Inflammatory macrophage treated with lipopolysaccharide for 4 hours (primary cell): ENCODE data around the gene TXNL4A.
"Not testable (repeated sequence)": the region's sequence is repeated elsewhere in the genome, so short reads cannot be mapped to it uniquely, and the experiment has no call there.

Experiments used
- DNase-seq: peaks from one replicate; pipeline ENCODE4 v3.0.0-alpha.2; 2020

Gene TXNL4A

DNA sequence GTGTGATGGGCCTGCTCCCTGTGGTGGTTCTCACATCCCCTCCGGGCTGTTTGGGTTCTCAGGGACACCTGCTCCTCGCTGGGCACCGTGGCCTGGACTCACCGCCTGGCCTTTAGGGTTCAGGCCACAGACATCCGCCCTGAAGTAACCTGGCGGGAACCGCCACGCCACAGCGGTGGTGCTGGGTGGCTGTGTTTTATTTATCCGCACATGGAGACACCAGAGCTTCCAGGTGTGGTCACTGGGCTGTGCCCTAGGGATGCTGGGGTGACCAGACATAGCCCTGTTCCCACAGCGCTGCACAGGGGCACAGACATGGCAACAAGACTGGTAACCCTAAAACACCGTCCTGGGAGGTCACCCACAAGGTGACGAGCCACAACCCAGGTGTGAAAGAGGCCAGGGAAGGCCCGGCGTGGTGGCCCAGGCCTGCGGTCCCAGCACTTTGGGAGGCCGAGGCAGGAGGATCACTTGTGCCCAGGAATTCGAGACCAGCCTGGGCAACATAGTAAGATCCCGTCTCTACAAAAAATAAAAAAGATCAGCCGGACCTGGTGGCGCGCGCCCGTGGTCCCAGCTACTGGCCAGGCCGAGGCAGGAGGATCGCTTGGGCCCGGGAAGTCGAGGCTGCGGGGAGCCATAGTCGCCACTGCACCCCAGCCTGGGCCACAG, 24.6 kb downstream of the TXNL4A start:
- no peak for DNase-seq

DNA sequence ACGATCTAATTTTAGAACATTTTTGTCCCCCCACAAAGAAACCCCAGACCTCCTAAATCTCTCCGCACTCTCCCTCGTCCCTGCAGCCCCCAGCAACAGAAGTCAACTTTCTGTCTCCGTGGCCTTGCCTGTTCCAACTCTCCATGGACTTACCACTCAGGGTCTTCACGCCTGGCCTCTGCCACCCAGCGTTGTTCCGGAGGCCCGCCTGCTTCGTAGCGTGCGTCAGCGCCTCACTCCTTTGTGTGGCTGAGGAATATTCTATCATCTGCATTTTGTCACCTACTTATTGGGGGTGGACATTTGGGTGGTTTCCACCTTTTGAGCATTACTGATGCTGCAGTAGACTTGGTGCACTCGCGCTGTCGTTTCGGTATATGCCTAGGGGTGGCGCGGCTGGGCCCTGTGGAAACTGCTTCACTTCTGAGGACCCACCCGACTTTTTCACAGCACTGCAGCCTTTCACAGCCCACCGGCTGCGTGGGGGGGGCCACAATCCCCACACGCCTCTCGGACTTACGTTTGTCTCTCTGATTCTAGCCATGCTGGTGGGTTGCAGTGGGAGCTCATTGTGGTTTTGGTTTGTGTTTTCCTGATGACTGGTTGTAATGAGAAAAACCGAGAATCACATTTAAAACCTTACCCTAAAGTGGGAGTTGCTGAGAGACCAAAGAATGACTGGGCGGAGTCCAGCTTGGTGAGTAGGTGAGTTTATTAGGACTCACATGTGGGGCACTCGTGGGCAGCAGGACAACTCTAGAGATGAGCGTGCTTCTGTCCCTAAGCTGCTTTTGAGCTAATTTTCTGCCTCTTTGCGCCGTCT, 25.3 kb downstream of the TXNL4A start:
- DNase-seq = no peak

DNA sequence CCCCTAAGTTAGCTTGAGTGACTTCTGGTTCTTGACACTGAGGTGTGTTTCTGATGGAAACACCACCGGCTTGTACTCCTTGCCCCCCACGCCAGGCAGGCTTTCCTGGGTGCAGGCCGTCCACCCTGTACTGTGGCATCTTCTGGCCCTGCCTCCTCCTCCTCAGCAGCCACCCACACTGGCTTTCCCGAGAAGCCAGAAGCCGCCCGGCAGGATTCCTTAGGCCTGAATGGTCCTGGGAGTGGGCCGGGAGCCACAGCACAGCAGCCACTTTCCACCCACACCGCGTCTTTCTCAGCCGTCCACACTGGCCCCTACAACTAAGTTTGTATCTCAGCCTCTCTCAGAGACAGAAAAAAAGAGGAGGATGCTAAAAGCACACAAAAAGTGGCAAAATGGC, 26.1 kb downstream of the TXNL4A start:
- no peak for DNase-seq

DNA sequence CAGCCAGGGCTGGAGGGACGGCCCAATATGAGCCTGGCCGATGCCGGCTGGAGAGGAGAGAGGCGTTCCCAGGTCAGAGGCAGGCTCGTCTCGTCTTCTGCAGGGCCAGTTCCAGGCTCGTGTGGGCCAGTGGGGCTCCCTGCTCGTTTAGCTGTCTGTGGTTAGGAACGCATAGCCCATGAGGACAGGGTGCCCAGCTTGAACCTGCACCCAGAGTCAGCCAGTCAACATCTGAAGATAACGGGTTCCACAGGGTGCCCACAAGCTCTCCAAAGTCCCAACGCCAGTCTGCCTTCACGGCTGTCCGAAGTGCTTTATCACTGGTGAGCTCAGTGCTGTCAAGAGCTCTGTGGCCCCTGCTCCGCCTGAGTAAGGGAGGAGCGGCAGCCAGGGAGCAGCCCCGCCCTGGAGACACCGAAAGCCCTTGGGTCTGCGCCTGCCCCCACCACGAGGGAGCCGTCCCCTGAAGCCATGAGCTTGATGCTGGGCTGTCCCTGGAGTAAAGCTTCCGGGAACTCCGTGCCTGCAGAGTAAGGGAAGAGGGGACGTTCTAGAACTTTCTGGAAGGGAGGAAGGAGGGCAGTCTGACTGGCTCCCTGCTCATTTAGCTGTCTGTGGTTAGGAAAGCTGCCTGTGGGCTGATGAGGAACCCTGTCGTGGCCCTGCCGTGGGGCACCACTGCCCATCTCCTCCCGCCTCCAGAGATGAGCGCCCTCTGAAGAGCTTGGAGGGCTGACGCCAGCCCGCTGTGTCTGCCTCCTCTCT, 26.7 kb downstream of the TXNL4A start:
- peak; percentile 27 for DNase-seq

DNA sequence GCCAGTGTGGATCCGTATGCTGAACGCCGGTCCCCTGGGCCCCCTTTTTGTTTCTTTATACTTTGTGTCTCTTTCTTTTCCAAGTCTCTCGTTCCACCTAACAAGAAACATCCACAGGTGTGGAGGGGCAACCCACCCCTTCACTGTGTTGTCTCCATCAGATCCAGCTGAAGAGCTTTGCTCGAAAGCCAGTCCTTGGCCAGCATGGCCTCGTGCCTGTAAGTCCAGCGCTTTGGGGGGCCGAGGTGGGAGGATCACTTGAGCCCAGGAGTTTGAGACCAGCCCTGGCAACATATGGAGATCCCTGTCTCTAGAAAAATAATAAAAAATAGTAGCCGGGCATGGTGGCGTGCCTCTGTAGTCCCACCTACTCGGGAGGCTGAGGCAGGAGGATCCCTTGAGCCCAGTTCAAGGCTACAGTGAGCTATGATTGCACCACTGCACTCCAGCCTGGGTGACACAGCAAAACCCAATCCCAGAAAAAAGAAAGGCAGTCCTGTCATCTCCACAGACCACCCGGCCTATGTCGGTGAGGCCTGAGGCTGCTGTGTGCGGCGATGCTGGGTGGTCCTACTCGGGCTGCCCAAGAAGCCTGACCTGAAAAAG, 27.3 kb downstream of the TXNL4A start:
- DNase-seq = no peak

DNA sequence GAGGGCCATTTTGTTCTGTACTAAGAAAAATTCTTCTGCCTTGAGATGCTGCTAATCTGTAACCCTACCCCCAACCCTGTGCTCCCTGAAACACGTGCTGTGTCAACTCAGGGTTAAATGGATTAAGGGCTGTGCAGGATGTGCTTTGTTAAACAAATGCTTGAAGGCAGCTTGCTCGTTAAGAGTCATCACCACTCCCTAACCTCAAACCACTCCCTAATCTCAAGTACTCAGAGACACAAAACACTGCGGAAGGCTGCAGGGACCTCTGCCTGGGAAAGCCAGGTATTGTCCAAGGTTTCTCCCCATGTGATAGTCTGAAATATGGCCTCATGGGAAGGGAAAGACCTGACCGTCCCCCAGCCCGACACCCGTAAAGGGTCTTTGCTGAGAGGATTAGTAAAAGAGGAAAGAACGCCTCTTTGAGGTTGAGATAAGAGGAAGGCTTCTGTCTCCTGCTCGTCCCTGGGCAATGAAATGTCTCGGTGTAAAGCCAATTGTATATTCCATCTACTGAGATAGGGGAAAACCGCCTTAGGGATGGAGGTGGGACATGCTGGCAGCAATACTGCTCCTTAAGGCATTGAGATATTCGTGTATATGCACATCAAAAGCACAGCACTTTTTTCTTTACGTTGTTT, 28.1 kb downstream of the TXNL4A start:
- not testable (repeated sequence) for DNase-seq

DNA sequence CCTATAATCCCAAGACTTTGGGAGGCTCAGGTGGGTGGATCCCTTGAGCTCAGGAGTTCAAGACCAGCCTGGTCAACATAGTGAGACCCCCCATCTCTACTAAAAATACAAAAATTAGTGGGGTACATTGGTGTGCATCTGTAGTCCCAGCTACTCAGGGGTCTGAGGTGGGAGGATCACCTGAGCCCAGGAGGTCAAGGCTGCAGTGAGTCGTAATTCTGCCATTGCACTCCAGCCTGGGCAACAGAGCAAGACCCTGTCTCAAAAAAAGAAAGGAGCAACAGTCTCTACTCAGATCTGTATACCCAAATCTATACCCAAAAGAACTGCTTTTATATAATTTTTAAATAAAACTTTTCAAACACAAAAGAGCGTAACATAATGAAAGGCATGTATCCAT, 29.4 kb downstream of the TXNL4A start:
- no peak for DNase-seq

DNA sequence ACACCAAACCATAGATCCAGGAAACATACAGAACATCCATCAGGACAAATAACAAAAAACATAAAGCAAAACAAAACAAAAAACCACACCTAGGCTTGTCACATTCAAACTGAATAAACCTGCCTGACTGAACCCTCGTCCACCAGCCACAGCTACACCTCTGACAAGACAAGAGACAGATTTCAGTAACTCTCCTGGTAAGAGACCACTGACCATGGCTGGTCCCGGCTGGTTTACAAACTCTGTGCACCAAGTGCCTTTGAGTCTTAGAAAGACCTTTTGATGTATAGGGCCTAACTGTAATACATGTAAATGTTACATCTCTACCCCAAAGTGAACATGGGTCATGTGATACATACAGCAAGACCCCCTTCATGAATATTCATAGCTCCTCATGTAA, 32.1 kb downstream of the TXNL4A start:
- DNase-seq = no peak

DNA sequence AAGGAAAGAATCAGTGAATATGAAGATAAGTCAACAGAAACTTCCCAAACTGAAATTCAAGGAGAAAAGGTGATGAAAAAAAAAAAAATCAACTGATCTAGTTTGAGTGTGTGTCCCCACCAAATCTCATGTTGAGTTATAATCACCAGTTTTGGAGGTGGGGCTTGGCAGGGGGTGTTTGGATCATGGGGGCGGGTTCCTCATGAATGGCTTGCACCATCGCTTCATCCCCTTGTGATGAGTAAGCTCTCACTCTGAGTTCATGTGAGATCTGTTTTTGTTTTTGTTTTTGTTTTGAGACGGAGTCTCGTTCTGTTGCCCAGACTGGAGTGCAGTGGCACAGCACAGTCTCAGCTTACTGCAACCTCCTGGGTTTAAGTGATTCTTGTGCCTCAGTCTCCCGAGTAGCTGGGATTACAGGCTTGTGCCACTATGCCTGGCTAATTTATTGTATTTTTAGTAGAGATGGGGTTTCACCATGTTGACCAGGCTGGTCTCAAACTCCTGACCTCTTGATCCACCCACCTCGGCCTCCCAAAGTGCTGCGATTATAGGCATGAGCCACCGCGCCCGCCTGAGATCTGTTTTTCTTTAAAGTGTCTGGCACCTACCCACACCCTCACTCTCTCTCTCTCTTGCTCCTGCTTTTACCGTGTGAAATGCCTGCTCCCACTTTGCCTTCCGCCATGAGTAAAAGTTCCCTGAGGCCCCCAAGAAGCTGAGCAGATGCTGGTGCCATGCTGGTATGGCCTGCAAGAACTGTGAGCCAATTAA, 32.9 kb downstream of the TXNL4A start:
- peak; percentile 89 for DNase-seq

DNA sequence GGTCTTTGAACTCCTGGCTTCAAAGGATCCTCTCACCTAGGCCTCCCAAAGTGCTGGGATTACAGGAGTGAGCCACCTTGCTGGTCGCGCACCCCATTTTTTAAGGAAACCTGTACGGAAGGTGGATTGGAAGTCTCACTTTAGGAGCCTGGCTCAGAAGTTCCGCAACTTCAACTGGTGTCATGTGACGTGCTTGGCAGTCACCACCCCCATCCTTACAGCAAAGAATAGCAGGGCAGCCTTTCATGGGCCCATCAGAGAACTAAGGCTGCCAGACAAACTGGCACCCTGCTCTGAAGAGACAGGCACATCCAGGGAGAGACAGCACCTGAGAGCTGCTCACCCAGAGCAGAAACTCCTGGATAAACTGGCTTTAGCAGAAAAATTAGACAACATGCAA, 33.6 kb downstream of the TXNL4A start:
- peak; percentile 38 for DNase-seq

DNA sequence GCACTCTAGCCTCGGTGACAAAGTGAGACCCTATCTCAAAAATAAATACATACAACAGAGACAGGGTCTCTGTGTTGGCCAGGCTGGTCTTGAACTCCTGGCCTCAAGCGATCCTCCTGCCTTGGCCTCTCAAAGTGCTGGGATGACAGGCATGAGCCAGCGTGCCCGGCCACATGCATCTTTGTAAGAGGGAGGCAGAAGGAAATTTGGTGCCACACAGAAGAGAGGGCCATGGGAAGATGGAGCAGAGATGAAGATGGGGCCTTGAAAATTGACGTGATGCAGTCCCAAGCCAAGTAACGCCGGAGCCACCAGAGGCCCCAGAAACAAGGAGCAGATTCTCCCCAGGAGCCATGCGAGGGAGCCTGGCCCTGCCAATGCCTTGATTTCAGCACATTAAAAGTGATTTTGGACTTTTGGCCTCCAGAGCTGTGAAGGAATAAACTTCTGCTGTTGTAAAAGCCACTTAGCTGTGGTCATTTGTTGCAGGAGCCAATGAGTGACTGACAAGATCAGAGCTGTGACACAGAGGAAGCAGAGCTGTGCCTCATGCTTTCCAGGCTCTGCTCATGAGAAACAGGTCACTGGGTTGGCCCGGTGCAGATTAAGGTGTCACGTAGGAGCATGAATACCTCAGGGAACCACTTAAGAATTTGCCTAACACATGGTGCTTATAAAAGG, 34.3 kb downstream of the TXNL4A start:
- peak; percentile 53 for DNase-seq

DNA sequence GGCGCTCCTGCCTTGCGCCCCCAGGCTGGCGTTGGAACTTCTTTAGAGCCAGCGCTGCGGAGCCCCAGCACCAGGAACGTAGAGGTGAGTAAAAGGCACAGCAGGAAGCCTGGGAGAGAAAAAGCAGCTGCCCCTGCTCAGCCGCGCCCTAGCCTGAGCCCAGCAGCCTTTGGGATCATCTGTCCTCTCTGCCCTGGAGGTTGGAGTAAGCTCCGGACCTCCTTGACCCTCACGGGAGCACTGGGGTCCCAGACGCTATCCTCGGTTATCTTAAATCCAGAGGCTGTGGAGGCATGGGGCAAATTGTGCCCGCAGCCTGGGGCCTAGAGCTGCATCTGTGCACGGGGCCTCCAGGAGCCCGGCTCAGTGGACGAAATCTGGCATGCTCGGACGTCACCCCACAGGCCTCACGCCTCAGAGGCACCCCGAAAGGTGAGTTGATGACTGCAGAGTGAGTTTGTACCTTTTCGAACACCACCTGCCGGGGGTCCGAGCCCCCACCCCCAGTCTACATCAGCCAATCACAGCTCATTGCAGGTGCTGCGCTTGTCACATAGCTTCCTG, 35.3 kb downstream of the TXNL4A start:
- no peak for DNase-seq

DNA sequence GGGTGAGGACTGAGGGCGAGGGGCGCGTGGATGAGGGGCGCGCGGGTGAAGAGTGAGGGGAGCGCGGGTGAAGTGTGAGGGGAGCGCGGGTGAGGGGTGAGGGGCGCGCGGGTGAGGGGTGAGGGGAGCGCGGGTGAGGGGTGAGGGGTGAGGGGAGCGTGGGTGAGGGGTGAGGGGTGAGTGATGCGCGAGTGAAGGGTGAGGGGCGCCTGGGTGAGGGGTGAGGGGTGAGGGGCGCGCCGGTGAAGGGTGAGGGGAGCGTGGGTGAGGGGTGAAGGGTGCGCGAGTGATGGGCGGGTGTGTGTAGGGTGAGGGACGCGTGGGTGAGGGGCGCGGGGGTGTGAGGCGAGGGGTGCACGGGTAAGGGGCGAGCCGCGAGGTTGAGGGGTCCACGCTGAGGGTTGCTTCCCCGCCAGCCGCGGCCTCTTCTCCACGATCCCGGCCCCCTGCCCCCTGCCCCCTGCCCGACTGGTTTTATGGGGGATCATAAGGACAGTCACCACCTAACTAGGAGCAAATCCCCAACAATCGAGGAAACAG, 35.8 kb downstream of the TXNL4A start:
- DNase-seq = no peak

DNA sequence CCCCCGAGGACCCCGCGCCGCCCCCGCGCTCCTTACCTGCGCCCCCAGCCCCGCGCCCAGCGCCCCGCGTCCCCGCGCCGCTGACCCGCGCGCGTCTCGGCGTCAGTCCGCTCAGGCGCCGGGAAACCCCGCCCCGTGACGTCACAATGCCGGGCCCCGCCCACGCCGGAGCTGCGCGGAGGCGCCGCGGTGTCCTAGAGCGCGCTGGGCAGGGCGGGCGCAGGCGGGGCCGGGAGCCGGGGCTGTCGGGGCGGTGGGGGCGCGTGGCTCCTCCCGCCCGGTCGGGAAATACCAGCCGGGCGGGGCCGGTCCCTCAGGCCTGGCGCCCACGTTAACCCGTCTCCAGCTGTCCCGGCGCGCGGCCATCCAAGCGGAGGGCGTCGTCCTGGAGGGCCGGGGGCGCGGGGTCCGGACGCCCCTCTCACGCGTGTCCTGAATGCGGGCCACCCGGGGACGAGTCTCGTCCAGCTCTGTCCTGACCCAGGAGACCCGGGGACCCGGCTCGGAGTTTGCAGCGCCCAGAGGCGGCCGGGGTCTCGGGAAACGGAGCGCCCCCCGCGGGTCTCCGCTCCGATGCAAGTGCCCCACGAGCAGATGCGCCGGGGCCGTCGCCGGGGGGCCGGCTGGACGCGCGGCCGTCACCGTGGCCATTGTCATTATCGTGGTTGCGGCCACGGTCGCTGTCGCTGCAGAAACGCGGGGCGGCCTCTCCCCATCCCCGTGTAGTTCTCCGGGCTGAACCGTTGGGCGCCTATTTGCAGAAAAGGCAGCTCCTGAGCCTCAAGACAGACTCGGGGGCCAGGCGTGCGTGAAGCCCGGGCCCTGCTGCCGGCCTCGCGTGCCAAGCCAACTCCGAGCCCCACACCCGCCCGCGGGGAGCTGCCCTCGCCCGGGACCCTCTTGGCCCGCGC, 36.6 kb downstream of the TXNL4A start, which contains the start of gene SLC66A2:
SLC66A2 (minus strand) TSS at position 109 of the 911 bp plus-strand sequence. CDS start 727 bp downstream, outside the sequence.
- DNase-seq = peak; percentile 92

DNA sequence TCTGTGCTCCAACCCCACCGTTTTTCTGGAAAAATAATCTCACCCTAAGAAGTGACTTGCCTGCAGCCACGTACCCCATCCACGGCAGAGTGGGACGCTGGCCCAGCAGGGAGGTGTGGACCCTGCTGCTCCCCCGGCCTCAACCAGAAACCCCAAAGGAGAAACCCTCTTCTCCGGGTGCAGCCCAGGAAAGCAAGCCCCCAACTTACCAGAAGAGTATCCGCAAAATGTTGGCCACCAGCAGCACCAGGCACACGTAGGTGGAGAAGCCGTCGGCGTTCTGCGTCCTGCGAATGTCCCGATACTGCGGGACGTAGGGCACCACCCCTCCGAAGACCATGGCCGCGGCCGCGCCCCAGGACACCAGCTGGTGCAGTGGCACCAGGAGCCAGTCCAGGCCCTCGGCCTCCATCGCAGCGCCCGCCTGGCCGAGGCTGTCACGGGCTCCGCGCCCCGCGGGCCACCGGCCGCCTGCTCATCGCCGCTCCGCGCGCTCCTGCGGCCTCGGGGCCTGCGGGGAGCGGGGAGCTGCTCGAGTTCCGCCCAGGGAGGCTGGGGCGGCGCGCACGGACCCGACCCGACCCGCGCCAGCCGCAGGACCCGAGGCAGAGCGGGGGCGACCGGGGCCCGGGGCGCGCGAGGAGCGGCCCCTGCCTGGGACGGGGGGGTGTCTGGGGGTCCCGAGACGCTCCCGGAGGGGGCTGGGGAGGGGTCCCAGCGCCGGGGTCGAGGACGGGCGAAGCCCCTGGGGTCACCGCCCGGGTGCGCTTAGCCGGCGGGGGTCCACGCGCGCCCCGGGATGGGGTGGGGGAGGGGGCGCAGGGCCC, 37.6 kb downstream of the TXNL4A start:
- DNase-seq = peak; percentile 67

DNA sequence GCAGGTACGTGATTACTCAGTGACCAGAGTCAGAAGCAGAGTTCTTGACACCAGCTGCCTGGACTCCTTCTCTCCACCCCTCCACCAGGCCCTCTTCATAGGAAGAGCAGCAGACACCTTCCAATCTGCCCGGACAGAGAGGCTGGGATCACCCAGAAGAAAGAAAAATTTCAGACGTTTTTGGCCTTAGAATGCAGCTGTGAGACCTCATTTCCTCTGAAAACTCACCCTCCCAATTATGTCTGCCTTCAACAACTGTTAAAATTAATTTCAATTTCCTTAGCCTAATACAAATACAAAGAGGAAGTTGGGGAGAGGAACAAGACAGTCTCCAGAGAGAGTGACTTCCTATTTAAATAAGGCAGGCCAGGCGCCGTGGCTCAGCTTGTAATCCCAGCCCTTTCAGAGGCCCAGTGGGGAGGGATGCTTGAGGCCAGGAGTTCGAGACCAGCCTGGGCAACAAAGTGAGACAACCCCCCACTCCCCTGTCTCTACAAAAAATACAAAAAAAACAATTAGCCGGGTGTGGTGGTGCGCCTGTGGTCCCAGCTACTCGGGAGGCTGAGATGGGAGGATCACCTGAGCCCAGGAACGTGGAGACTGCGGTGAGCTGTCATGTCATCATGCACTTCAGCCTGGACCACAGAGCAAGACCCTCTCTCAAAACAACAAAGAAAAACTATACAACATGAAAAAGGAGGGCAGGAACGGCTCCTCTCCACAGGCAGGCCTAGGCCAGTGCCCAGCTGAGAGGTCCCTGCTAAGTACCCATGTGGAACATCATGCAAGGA, 38.5 kb downstream of the TXNL4A start:
- peak; percentile 90 for DNase-seq

DNA sequence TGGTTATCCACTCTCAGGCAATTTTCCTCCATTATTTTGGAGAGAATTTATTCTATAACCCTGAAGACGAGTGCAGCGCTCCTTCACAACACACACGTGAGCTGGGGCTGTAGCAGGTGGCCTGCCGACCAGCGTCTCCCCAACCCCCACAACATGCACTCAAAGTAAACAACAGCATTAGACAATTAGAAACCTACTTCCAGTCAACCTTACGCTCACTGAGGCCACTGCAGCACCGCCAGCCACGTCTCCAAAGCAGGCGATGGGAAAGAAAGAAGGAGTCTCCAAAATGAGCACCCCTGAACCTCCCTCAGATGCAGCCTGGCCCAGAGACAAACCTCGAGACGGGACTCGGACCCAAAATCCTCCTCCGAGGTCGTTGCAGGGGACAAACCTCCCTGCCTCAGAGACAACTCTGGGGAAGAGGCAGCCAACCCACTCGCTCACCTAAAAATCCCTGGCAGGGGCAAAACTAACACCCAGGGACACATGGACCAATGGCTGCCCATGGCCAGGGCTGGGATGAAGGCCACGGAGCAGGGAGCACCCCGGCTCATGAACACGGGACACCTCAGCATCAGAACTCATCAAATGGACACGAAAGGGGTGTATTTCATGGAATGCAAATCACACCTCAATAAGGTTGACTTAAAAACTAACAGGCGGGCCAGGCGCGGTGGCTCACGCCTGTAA, 39.5 kb downstream of the TXNL4A start:
- DNase-seq = no peak
